Measurements from ENCODE around the gene SLC2A4RG. TPM values are rescaled to one million over a fixed set of nuclear protein-coding genes. Genes with fewer than 3 reads are reported as not detected.
A peak's percentile ranks its signal among the peaks of the same experiment; 100 is the strongest.

Gene SLC2A4RG
- total and polyA plus RNA-seq, 2 of the 13 experiments (the other 11 are each of a cell fraction or from before 2014, with no cell fraction given): 91.4 to 95.9 TPM

- TF ChIP-seq FIP1L1 (IDR thresholded peaks at IDR 0.05; ENCODE audit: borderline replicate concordance, insufficient read depth, low read depth, low read length): no peak
- no peak for TF ChIP-seq ZNF773 (CRISPR knock-in tag; IDR thresholded peaks at IDR 0.05; ENCODE audit: borderline replicate concordance)
- no peak for TF ChIP-seq SAFB2 (CRISPR knock-in tag; IDR thresholded peaks at IDR 0.05; ENCODE audit: borderline replicate concordance, low read depth)
- peak; percentile 36; the same call in 1 of the 2 replicates for TF ChIP-seq HNF4A (CRISPR knock-in tag; IDR thresholded peaks at IDR 0.05)
- no peak for TF ChIP-seq ZSCAN22 (CRISPR knock-in tag; IDR thresholded peaks at IDR 0.05)
- no peak for TF ChIP-seq ZBTB46 (CRISPR knock-in tag; IDR thresholded peaks at IDR 0.05; ENCODE audit: borderline replicate concordance)
- no peak for TF ChIP-seq SOX13 (IDR thresholded peaks at IDR 0.05)
- TF ChIP-seq SOX13 (CRISPR knock-in tag; conservative IDR thresholded peaks at IDR 0.05 in 1 of 2, IDR thresholded peaks at IDR 0.05 in 1 of 2): no peak
- no peak for TF ChIP-seq HOMEZ (CRISPR knock-in tag; IDR thresholded peaks at IDR 0.05; ENCODE audit: low read depth)
- TF ChIP-seq, protein P1, sequence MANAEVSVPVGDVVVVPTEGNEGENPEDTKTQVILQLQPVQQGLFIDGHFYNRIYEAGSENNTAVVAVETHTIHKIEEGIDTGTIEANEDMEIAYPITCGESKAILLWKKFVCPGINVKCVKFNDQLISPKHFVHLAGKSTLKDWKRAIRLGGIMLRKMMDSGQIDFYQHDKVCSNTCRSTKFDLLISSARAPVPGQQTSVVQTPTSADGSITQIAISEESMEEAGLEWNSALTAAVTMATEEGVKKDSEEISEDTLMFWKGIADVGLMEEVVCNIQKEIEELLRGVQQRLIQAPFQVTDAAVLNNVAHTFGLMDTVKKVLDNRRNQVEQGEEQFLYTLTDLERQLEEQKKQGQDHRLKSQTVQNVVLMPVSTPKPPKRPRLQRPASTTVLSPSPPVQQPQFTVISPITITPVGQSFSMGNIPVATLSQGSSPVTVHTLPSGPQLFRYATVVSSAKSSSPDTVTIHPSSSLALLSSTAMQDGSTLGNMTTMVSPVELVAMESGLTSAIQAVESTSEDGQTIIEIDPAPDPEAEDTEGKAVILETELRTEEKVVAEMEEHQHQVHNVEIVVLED (CRISPR knock-in tag; IDR thresholded peaks at IDR 0.05; ENCODE audit: borderline replicate concordance): 0 out of 2 replicates have a peak, but pooled peaks have one; percentile 6
- no peak for TF ChIP-seq POLR2A (IDR thresholded peaks at IDR 0.05; ENCODE audit: insufficient read depth in 1 of 2, low read depth in 2 of 2, low read length in 2 of 2)
- TF ChIP-seq IRX3 (CRISPR knock-in tag; IDR thresholded peaks at IDR 0.05; ENCODE audit: borderline replicate concordance, low read depth): no peak
- TF ChIP-seq ZNF33A (CRISPR knock-in tag; IDR thresholded peaks at IDR 0.05; ENCODE audit: borderline replicate concordance): no peak
- TF ChIP-seq CEBPB (IDR thresholded peaks at IDR 0.05; ENCODE audit: borderline replicate concordance, low read depth, low read length): no peak
- TF ChIP-seq, protein P2, sequence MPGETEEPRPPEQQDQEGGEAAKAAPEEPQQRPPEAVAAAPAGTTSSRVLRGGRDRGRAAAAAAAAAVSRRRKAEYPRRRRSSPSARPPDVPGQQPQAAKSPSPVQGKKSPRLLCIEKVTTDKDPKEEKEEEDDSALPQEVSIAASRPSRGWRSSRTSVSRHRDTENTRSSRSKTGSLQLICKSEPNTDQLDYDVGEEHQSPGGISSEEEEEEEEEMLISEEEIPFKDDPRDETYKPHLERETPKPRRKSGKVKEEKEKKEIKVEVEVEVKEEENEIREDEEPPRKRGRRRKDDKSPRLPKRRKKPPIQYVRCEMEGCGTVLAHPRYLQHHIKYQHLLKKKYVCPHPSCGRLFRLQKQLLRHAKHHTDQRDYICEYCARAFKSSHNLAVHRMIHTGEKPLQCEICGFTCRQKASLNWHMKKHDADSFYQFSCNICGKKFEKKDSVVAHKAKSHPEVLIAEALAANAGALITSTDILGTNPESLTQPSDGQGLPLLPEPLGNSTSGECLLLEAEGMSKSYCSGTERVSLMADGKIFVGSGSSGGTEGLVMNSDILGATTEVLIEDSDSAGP (CRISPR knock-in tag; IDR thresholded peaks at IDR 0.05; ENCODE audit: borderline replicate concordance): no peak
- no peak for TF ChIP-seq ZNF747 (CRISPR knock-in tag; IDR thresholded peaks at IDR 0.05; ENCODE audit: borderline replicate concordance)
- peak; percentile 51; the same call in 1 of the 2 replicates for TF ChIP-seq ARNT2 (CRISPR knock-in tag; IDR thresholded peaks at IDR 0.05; ENCODE audit: low read depth)
- no peak for TF ChIP-seq ZNF746 (CRISPR knock-in tag; IDR thresholded peaks at IDR 0.05)
- no peak for TF ChIP-seq SETDB1 (CRISPR knock-in tag; IDR thresholded peaks at IDR 0.05; ENCODE audit: borderline replicate concordance)
- no peak for TF ChIP-seq RCOR2 (CRISPR knock-in tag; IDR thresholded peaks at IDR 0.05)
- peak; percentile 64 for TF ChIP-seq YY1 (IDR thresholded peaks at IDR 0.05; ENCODE audit: insufficient read depth, insufficient replicate concordance, low read depth, low read length)
- peak; percentile 3 for TF ChIP-seq NR1H2 (CRISPR knock-in tag; IDR thresholded peaks at IDR 0.05; ENCODE audit: borderline replicate concordance, low read depth)
These were observed 2.0 kb upstream of the SLC2A4RG start (continued) for GRCh38 chr20:63737695-63737944.

Measured in HepG2 (cell line).